Aorta (tissue), 5 donors: ENCODE measurements around the gene SLC12A7. TPM values are rescaled to one million over a fixed set of nuclear protein-coding genes. Genes with fewer than 3 reads are reported as not detected.
"Not testable (repeated sequence)": the region's sequence is repeated elsewhere in the genome, so short reads cannot be mapped to it uniquely, and the experiment has no call there.

Experiments used
- ATAC-seq: fragments of 200-7000 bp; cut with Tn5 transposase; one replicate; pipeline ENCODE4 v1.9.1; 2022; ENCODE audit warnings: moderate library complexity; ENCODE audit not compliant: low FRiP score
- DNase-seq, 2 donors: peaks; one replicate each; pipeline ENCODE4 v3.0.0-alpha.2; 2020
- H3K27ac ChIP-seq, 2 donors: one replicate each; pipeline ENCODE4 v1.5.1; 2013; ENCODE audit warnings: low read length in 2 of 2, mild to moderate bottlenecking in 2 of 2, moderate library complexity in 2 of 2, control low read depth in 1 of 2, inconsistent platforms in 1 of 2, low read depth in 1 of 2
- H3K27me3 ChIP-seq, 2 donors: one replicate each; pipeline ENCODE4 v1.6.1; 2013; ENCODE audit warnings: control low read depth in 1 of 2, low read length in 1 of 2, mild to moderate bottlenecking in 1 of 2, moderate library complexity in 1 of 2; ENCODE audit not compliant: insufficient read depth in 2 of 2, control insufficient read depth in 1 of 2
- H3K36me3 ChIP-seq, 2 donors: one replicate each; pipeline ENCODE4 v1.6.1; 2013; ENCODE audit warnings: control low read depth in 1 of 2, low read length in 1 of 2, mild to moderate bottlenecking in 1 of 2; ENCODE audit not compliant: insufficient read depth in 2 of 2, control insufficient read depth in 1 of 2
- H3K4me1 ChIP-seq, 2 donors: one replicate each; pipeline ENCODE4 v1.6.1; 2013; ENCODE audit warnings: low read length in 2 of 2, control low read depth in 1 of 2, mild to moderate bottlenecking in 1 of 2, moderate library complexity in 1 of 2; ENCODE audit not compliant: insufficient read depth in 2 of 2, control insufficient read depth in 1 of 2
- H3K4me3 ChIP-seq, 2 donors: one replicate each; pipeline ENCODE4 v1.5.1; 2013; ENCODE audit warnings: low read length in 2 of 2, control low read depth in 1 of 2, mild to moderate bottlenecking in 1 of 2
- H3K9me3 ChIP-seq: one replicate; pipeline ENCODE4 v1.6.1; 2013; ENCODE audit warnings: mild to moderate bottlenecking, low read length; ENCODE audit not compliant: control insufficient read depth
- WGBS, 2 donors: extraction: QIAGEN DNeasy Blood & Tissue Kit; methylation state at CpG; one replicate each; pipeline ENCODE4 v1.1.7; 2013; 5-methylcytosine and 5-hydroxymethylcytosine counted together
- intact Hi-C, 2 donors: fragments of 100-400 bp; cut with DNase I; formaldehyde crosslinking; loops; one replicate each; pipeline versions ENCODE4 v1.14.2 to v1.15.0; 2022
- polyA plus RNA-seq, 2 donors: library from polyadenylated mRNA; stranded (reverse); fragments of 200-250 nt; gene quantifications; one replicate each; pipeline ENCODE4 v1.2.3, GENCODE V29; 2013
- total RNA-seq, 2 donors: library from RNA; stranded (reverse); fragmentation: NEBNext Ultra II Directional; extraction: Animal tissue kit (Norgen Biotek cat#: 25700); gene quantifications; one replicate each; pipeline ENCODE4 v1.2.1, GENCODE V29; 2021
- donor health status: healthy with polysubstance abuse.
- donor health status: Bipolar disorder and iron deficiency.
- donor health status: DM: no; HTN: no; CAD: no.
- donor health status: DM: no; HTN: no; CAD: no.
- donor health status: DM: yes; HTN: yes; CAD: no.

Gene SLC12A7
- total and polyA plus RNA-seq, 4 donors = 4.5 to 54.4 (median 19.3) TPM

DNA sequence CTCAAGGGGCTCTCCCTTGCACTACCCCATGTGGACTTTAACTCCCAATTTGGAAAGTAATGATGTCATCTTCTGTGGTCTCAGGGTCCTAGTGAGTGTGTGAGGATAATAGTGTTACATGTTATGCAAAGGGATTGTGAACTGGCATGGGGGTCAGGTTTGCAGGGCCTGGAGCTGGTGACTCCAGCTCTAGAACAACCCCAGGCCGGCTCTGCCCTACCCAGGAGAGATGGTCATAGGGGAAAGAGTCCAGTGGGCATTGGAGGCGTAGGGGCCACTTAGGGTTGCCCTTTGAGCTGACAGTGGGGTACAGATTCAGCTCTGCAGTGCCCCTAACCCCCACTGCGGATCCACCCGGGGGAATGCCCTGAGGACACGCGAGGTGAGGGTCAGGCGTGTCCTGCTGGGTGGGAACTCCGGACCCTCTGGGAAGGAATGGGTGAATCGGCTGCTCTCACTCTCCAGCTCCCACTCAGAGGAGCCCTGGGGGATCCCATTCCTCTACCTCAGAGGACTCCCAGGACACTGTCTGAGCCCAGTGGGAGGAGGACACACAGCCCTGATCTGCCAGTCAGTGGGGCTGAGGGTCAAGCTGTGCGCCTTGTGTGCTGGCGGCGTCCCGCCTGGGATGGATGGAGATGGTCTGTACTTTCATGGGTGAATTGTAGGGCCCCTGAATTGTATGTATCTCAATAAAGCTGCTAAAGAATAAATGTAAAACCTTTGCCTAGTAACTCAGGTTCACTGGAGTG is 105.8 kb downstream of the SLC12A7 start:
- intact Hi-C loops = no loop called here
- H3K9me3 ChIP-seq = no peaks in the 10 kb centered on the region
- no peaks in the 10 kb centered on the region for H3K36me3 ChIP-seq
- no peak overlapping the region for H3K4me3 ChIP-seq
- no peaks in the 10 kb centered on the region for H3K27me3 ChIP-seq
- DNase-seq = peak; percentile 40 to 68
- WGBS, 2 donors = 96% methylated on average over 13 of the region's 13 CpGs
- H3K27ac ChIP-seq = no peak overlapping the region
- no peaks in the 10 kb centered on the region for H3K4me1 ChIP-seq
- ATAC-seq = no peak

DNA sequence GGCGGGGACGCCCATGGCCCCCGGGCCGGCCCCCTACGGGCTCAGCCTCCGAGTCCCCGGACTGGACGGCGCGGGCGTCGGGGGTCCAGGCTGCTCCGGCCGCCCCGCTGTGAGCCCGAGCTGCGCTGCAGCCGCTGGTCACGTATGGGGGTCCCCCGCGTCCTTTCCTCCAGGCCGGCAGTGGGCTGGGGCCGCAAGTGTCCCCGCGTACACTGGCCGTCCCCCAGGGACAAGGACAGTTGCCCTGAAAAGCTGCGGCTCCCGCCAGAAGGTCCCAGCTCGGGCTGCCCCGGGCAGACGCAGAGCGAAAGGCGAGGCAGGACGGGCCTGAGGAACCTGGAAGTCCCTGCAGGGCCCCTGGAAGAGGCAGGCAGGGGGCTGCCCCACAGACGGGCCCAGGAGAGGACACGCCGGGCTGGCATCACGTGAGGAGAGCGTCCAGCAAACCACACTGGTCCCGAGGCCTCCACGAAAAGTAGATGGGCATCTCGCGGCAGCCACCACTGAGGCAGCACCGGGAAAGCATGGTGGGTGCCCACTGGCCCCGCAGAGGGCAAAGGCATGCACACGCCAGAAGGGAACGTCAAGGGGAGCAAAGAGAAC is 106.5 kb downstream of the SLC12A7 start:
- no peak overlapping the region for H3K27ac ChIP-seq
- 41 to 46% methylated on average over 40 to 47 of the region's 47 CpGs for WGBS, 2 donors
- no peaks in the 10 kb centered on the region for H3K27me3 ChIP-seq
- H3K9me3 ChIP-seq = no peaks in the 10 kb centered on the region
- H3K4me1 ChIP-seq = no peaks in the 10 kb centered on the region
- intact Hi-C loops = no loop called here
- no peaks in the 10 kb centered on the region for H3K36me3 ChIP-seq
- H3K4me3 ChIP-seq = peak overlapping the region in 1 of 2 donors; percentile 9
- ATAC-seq (no peak), DNase-seq (peak; percentile 42 to 76)

DNA sequence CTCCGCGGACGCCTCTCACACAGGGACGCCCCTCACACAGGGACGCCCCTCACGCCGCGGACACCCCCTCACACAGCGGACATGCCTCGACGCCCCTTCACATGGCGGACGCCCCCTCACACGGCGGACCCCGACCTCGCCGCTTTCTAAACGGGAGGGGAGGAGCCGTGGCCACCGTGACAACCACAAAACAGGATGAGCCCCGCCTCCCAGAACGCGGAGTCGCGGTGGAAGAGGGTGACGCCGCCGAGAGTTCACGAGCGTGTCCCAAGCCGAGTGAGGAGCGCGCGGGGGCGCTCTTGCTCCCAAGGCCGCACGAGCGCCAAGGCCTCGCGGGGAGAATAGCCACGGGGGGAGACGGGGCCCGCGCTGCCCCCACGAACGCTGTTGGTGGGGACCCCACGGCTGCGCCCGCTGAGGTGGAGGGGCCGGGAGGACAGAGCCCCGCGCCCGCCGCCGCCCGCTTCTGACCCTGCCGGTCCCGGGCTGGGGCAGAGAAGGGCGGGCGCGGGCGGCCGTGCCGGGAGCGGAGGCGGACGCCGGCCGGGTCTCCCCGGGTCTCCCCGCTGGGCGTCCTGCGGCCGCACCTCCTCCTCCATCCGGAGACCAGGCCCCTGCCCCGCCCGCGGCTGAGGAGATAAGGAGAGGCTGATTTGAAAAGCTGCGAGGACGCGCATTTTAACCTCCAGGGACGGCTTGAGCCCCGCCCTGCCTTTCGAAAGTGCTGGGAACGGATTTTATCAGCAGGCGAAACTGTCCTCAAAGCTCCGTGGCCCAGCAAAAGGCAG is 107.2 kb downstream of the SLC12A7 start:
- ATAC-seq (peak; percentile 72), DNase-seq (peak; percentile 79 to 92)
- Histone ChIP-seq H3K27ac (no peak overlapping the region), H3K4me3 (peak overlapping the region in 1 of 2 donors; percentile 9), H3K27me3 (no peaks in the 10 kb centered on the region), H3K9me3 (no peaks in the 10 kb centered on the region), H3K4me1 (no peaks in the 10 kb centered on the region), H3K36me3 (no peaks in the 10 kb centered on the region)
- intact Hi-C loops = no loop called here
- WGBS, 2 donors = 0 to 1% methylated on average over 48 to 88 of the region's 88 CpGs

DNA sequence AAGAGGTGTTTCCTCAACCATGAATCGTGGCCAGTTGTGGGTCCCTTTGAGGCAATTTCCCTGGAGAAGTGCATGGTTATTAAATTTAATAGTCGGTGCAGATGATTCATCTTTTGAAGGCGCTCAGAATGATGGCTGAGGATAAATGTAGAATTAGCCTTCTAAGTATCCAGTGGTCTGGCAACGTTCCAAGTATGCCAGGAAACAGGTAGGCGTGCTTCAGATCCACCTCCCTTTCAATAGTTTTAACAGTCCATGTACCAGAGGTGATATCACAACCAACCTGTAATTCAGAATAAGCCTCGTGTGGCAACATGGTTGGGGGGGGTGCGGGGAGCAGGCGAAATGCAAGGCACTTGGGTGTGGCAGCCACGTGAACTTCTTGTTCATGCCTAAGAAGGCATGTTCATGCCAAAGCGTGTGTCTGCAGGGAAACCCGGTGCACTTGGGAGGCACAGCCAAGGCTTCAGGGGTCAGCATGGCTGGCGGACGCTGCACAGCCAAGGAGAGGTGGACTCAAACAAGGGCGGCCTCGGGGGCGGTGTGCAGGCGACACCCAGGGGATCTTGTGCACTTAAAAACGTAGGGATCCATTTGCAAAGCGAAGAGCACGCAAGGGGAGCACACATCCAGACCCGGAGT is 108.4 kb downstream of the SLC12A7 start:
- intact Hi-C loops = no loop called here
- H3K36me3 ChIP-seq = no peaks in the 10 kb centered on the region
- H3K4me3 ChIP-seq = no peak overlapping the region
- no peaks in the 10 kb centered on the region for H3K27me3 ChIP-seq
- H3K4me1 ChIP-seq = no peaks in the 10 kb centered on the region
- no peaks in the 10 kb centered on the region for H3K9me3 ChIP-seq
- no peak overlapping the region for H3K27ac ChIP-seq
- 79 to 80% methylated on average over 21 of the region's 21 CpGs for WGBS, 2 donors
- DNase-seq = peak; percentile 1 to 41
- ATAC-seq = no peak

DNA sequence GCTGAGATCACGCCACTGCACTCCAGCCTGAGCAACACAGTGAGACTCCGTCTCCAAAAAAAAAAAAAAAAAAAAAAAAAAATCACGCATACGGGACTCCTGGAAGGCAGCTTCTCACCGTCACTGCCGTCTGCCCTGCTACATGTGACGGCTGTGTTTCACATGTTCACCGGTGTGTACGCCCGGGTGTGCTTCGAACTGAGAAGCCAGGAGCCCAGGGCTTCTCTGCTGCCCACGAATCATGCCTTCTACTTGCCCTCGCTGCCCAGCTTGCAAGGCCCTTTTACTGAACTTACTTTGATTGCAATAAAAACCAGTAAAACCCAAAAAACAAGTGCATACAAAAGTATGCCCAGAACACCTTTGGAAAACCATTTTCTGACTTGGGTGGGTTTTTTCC is 109.0 kb downstream of the SLC12A7 start:
- H3K9me3 ChIP-seq = no peaks in the 10 kb centered on the region
- WGBS, 2 donors = 89 to 90% methylated on average over 12 to 13 of the region's 13 CpGs
- ATAC-seq (no peak), DNase-seq (peak; percentile 32 to 33)
- H3K4me3 ChIP-seq = no peak overlapping the region
- no peaks in the 10 kb centered on the region for H3K36me3 ChIP-seq
- no peaks in the 10 kb centered on the region for H3K4me1 ChIP-seq
- intact Hi-C loops = no loop called here
- no peaks in the 10 kb centered on the region for H3K27me3 ChIP-seq
- no peak overlapping the region for H3K27ac ChIP-seq

DNA sequence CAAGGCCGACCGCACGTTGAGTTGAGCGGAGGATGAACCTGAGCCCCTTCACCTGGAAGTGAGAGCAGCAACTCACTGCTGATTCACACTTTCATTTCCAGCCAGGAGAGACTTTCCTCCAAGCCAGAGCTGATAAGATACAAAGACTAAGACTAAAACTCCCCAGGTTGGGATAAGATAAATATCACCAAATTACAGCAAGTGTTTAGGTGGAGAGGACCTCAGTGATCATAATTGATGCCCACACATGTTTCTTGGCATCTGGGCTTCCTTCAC is 109.7 kb downstream of the SLC12A7 start:
- WGBS, 2 donors = 88 to 90% methylated on average over 4 of the region's 4 CpGs
- no peaks in the 10 kb centered on the region for H3K36me3 ChIP-seq
- ATAC-seq (no peak), DNase-seq (no peak)
- H3K4me1 ChIP-seq = no peaks in the 10 kb centered on the region
- no peak overlapping the region for H3K27ac ChIP-seq
- intact Hi-C loops = no loop called here
- H3K27me3 ChIP-seq = no peaks in the 10 kb centered on the region
- no peaks in the 10 kb centered on the region for H3K9me3 ChIP-seq
- H3K4me3 ChIP-seq = no peak overlapping the region

DNA sequence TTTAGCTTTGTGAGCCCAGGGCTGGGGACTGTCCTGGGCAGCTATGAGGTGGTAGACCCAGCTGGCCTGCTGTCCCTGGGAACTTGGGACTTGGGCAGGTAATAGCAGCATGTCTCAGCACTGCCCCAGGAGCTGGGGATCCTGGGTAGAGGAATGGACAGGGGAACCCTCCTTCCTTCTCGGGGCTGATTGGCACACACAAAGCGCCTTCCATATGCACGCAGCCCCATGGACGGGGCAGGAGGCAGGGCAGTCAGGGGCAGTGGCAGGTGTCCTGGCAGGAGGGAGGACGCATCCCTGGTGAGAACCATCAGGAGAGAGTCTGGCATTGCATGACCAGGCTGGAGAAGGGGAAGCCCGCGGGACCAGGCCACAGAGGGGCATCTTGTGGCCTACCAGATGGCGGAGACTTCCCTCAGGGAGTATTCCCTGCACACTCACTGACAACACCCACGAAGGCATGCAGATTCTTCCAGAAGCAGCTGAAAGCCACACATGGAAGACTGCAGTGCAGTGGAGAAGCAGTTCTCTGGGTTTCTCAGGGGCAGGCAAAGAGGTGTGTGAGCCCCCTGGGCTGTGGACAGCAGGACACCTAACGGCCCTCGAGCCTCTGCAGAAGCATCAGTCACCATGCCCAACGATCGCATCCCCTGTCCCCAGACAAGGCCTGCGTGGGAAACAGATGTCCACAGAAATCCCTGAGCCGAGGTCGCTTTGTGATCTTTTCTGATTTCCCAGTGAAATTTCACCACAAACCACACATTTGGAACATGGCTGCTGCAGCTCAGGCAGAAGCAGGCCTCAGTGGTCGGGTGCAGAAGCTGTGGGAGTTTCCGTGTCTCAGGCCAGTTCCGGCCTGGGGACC is 110.2 kb downstream of the SLC12A7 start:
- 84 to 89% methylated on average over 19 of the region's 19 CpGs for WGBS, 2 donors
- H3K27ac ChIP-seq = no peak overlapping the region
- H3K27me3 ChIP-seq = no peaks in the 10 kb centered on the region
- no peaks in the 10 kb centered on the region for H3K9me3 ChIP-seq
- ATAC-seq (no peak), DNase-seq (peak; percentile 24 to 62)
- no peak overlapping the region for H3K4me3 ChIP-seq
- intact Hi-C loops = no loop called here
- H3K4me1 ChIP-seq = no peaks in the 10 kb centered on the region
- H3K36me3 ChIP-seq = no peaks in the 10 kb centered on the region

DNA sequence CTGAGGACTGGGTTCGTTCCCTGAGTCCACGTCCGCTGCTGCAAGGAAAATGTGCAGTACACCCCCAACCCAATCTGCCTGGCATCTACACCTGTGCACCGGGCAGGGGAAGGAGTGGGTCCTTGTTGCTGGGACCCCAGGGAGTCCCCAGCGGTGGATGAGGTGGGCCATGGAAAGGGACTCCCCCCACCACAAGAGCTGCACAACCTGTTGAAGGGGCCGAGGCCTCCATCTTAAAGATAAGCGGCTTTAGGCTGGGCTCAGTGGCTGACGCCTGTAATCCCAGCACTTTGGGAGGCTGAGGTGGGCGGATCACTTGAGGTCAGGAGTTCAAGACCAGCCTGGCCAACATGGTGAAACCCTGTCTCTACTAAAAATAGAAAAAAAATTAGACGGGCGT is 111.0 kb downstream of the SLC12A7 start:
- 92 to 95% methylated on average over 11 of the region's 11 CpGs for WGBS, 2 donors

More for the DNA sequence above, 111.0 kb downstream of the SLC12A7 start:
- H3K27me3 ChIP-seq, H3K36me3 ChIP-seq, H3K4me1 ChIP-seq, H3K27ac ChIP-seq, intact Hi-C loops, ATAC-seq, H3K9me3 ChIP-seq, H3K4me3 ChIP-seq: not testable (repeated sequence)
- peak; percentile 23 to 55 for DNase-seq
